Suppressor macrophage (primary cell): Measurements from ENCODE around the gene DIP2B.

Experiments
- DNase-seq, 4 experiments: peaks; one replicate each; pipeline ENCODE4 v3.0.0-alpha.2; 2020 to 2022

DIP2B gene

GRCh38 chr12:50685641-50686040 is 180.9 kb downstream of the DIP2B start:
- DNase-seq, result no peak

GRCh38 chr12:50686406-50686805 is 181.6 kb downstream of the DIP2B start:
- DNase-seq, result no peak

DNA sequence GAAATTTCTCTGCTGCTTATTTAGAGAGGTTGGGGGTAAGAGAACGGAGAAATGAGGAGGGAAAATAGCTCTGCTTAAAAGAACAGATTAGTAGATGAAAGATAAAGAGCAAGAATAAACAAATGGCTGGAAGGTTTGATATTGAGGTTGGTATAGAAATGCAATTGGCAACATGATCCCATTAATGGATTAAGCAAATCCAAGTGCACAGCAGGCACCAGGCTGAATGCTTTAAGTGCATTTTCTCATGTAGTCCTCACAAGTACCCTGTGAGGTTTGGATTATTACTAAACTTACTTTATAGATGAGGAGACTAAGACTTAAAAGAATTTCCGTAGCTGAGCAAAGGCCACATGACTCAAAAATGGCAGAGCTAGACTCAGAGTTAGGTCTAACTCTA is 182.2 kb downstream of the DIP2B start:
- no peak for DNase-seq

- DNase-seq, result no peak
Observed at GRCh38 chr12:50689437-50689836, 184.7 kb downstream of the DIP2B start.

- DNase-seq, result no peak
Observed at GRCh38 chr12:50690925-50691324, 186.1 kb downstream of the DIP2B start.

DNA sequence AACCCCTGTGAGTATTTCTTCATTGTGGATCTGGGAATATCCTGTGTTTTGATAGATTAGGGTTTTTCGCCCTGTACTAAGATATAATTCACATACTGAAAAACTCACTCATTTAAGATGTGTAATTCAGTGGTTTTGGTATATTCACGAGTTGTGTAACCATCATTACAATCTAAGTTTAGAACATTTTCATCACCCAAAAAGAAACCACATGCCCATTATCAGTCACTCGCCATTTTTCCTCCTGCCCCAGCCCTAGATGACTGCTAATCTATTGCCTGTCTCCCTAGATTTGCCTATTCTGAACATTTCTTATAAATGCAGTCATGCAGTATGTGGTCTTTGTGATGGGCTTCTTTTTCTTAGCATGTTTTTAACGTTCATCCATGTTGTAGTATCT is 191.2 kb downstream of the DIP2B start:
- DNase-seq, result peak in 1 of 4 experiments; percentile 4

GRCh38 chr12:50696931-50697330 is 192.1 kb downstream of the DIP2B start:
- DNase-seq, result no peak

DNA sequence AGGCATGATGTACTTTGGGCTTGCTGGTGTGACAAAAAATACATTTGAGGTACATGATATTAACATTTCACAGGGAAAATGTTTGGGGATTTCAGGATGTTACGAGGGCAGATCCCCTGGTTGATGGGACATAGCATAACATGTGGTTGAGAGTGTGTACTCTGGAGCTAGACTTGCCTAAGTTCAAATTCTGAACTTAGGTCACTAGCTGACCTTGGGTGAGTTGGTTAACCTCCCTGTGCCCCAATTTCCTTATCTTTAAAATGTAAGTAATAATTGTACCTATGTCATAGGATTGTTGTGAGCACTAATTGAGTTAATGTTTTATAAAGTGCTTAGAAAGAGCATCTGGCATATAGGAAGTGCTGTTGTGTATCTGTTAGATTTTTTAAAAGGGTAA is 194.4 kb downstream of the DIP2B start:
- no peak for DNase-seq

DNA sequence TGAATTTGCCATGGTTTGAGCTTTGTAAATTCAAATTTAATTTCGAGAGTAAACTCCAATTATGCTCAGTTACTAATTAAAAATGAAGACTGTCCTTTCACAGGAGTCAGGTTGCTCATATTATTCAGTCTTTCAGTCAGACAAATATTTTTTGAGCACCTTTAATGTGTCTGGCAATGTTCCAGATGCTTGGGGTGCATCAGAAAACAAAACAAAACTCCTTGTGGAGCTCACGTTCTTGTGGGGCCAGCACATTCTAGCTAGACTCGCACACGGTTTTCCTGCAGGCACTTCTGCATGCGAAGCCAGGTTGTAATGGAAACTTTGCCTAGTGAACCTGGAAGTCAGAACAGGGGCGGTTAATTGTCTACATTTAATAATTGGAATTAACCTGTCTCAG is 195.2 kb downstream of the DIP2B start:
- DNase-seq, result no peak

GRCh38 chr12:50706606-50707005 is 201.8 kb downstream of the DIP2B start:
- DNase-seq, result no peak

GRCh38 chr12:50707396-50707795 is 202.6 kb downstream of the DIP2B start:
- no peak for DNase-seq

DNA sequence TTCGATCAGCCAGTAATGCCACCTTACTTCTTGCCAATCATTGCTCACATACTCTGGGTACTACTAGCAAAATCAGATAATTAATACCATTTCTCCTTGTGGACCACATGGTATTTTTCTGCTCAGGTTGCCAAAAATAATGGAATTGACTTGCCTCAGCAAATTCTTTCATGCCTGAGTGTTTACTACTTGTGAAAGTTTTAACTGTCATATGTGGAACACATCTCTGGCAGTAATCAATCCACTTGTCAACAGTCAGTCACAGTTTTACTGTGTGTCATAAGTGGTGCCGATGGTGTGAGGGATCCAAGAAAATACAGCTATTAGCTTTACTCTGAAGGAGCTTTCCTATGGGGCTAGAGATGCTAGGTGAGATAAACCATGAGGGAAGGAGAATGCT is 203.8 kb downstream of the DIP2B start:
- DNase-seq, result no peak

GRCh38 chr12:50711121-50711520 is 206.3 kb downstream of the DIP2B start:
- no peak for DNase-seq

DNA sequence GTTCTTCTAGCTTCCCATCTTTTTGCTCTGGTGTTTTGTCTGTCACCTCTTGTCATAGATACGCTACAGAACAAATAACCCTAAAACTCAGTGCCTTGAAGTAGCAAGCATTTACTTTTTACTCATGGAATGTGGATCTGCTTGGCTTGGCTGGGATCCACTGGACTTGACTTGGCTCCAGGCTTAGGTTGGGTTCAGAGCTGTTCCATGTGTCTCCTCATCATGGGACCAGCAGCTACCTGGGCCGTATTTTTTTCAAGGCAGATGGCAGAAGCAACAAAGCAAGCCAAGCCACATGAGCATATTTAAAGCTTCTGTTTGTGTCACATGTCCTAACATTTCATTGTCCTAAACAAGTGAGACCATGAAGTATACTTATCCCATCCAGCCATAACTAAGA is 210.4 kb downstream of the DIP2B start:
- DNase-seq, result no peak

GRCh38 chr12:50718760-50719159 is 214.0 kb downstream of the DIP2B start:
- DNase-seq, result no peak

DNA sequence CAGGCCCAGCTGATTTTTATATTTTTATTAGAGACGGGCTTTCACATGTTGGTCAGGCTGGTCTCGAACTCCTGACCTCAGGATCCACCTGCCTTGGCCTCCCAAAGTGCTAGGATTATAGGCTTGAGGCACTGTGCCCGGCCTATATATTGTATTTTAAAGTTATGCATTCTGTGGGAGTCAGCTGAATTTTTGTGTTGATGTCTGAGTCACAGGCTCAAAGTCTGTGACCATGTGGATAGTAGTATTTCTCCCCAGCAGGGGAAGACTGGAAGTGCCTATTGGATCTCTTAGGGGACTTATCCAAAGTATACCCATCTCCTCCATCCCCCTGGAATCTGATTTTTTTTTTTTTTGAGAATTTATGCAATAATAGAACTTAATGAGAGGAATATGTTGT is 215.3 kb downstream of the DIP2B start:
- no peak for DNase-seq

DNA sequence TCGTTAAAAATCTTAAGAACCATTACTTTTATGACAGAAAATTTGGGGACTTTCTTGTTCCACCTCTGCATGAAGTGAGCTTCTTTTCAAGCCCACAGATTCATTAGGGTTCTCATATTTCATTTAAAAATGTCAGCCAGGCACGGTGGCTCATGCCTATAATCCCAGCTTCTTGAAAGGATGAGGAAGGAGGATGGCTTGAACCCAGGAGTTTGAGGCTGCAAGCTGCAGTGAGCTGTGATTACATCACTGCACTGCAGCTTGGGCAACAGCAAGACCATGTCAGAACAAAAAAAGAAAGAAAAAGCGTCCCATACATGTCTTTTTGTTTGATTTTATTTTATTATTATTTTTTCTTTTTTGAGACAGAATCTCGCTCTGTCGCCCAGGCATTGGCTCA is 215.7 kb downstream of the DIP2B start:
- DNase-seq, result no peak

- peak in 3 of 4 experiments; percentile 8 to 33 (median 23) for DNase-seq
Observed at GRCh38 chr12:50723865-50724264, 219.1 kb downstream of the DIP2B start.

GRCh38 chr12:50725011-50725942 is 220.5 kb downstream of the DIP2B start:
- no peak for DNase-seq

- no peak for DNase-seq
Observed at GRCh38 chr12:50727466-50727865, 222.7 kb downstream of the DIP2B start.

DNA sequence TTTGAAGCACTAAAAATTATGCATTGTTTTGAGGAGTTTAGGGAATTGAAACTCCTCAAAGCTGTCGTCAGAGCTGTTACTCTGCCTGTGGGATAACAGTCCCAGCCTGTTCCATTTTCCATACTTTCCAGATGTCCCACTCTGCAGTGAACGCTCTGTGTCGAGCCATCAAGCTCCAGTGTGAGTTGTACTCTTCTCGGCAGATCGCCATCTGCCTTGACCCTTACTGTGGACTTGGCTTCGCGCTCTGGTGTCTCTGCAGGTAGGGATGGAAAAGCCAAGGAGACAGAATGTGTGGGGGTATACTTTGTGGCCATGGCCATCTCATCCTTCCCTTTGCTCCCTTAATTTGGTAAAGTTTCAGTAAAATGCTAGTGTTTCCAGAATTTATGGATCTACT is 223.6 kb downstream of the DIP2B start:
- DNase-seq, result no peak

DNA sequence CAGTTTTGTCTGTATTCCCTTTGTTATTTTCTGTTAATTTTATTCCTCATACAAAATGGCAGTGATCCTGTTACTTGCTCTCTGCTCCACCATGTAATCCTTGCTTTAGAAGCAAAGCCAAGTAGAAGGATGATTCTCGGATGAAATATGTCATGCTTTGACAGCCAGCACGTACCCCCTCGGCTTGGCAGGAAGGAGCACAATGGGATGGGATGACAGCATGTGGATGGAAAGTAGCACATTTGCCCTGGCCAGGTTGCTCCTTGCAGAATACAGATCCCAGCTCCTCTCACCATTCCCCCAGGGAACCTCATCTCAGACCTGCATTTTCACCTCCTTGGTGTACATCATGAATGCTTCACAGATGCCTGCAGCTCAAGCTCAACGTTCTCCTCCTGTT is 224.1 kb downstream of the DIP2B start:
- no peak for DNase-seq

GRCh38 chr12:50732591-50732990 is 227.8 kb downstream of the DIP2B start:
- DNase-seq, result peak; percentile 17 to 43 (median 32)

DNA sequence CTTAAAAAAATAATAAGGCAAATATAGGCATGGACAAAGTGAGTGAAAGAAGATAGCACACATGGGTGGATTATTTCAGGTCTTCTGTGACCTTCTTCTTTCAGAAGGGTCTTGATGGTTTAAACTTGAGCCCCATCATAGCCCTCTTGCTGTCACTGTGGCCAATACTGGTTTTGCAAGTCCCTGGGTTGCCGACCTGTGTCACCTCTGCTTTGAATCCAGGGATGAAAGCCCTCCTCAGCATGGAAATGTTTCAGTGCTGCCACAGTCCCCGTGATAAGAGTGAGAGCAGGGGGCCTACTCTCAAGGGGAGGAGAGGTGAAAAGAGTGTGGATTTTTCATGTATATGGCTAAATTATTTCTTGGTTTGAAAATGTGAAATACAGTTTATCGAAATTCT is 228.9 kb downstream of the DIP2B start:
- no peak for DNase-seq
